NK-92 (cell line): ENCODE results near the gene MED12L.
"Not testable (repeated sequence)": the region's sequence is repeated elsewhere in the genome, so short reads cannot be mapped to it uniquely, and the experiment has no call there.

Experiments
- DNase-seq: peaks from one replicate; lab custom pipeline; 2025; ENCODE audit not compliant: unreplicated experiment; lab: John Stamatoyannopoulos, UW

MED12L gene

DNA sequence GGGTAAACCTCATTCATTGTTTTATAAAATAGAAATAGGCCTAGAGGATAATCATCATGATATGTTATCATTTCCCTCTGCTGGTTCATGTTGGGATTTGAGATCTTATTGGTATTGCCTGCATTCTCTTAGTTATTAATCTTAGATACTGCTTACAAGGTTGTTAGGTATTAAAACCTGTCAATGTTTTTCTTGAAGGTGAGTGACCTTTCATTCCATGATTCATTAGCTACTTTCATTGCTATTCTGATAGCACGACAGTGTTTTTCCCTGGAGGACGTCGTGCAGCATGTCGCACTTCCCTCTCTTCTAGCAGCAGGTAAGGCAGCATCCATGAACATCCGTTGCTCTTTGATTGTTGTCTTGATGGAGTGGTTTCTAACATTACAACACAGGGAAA, 282.0 kb downstream of the MED12L start:
- DNase-seq, result no peak

- no peak for DNase-seq
Observed at GRCh38 chr3:151371526-151371925, 286.1 kb downstream of the MED12L start.

- DNase-seq, result no peak
Observed at GRCh38 chr3:151372063-151372820, 286.8 kb downstream of the MED12L start.

- DNase-seq, result no peak
Observed at GRCh38 chr3:151377768-151378385, 292.4 kb downstream of the MED12L start.

- DNase-seq, result no peak
Observed at GRCh38 chr3:151379083-151379734, 293.7 kb downstream of the MED12L start.

- no peak for DNase-seq
Observed at GRCh38 chr3:151382671-151383070, 297.2 kb downstream of the MED12L start.

- DNase-seq, result no peak
Observed at GRCh38 chr3:151383111-151383510, 297.6 kb downstream of the MED12L start.

DNA sequence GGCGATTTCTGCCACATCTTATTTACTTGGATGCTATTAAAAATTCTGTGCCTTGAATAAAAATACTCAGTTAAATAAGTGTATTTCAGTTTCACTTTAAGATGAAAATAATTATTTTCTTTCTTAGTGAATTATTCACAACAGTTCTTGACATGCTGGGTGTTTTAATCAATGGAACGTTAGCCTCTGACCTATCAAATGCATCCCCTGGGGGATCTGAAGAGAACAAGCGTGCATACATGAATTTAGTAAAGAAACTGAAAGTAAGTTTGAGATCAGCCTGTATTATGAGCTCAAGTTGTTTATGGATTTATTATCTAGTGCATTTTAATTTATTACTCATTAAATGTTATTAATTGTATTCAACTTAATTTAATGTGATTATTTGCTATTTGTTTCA, 298.5 kb downstream of the MED12L start:
- no peak for DNase-seq

- DNase-seq, result no peak
Observed at GRCh38 chr3:151384741-151385174, 299.3 kb downstream of the MED12L start, which contains the start of gene P2RY12. Gene P2RY12, minus strand, starts transcription at chr3:151384753. Its CDS starts 45,908 bp downstream, at chr3:151338845.

- no peak for DNase-seq
Observed at GRCh38 chr3:151386056-151386455, 300.6 kb downstream of the MED12L start.

GRCh38 chr3:151387432-151387831, 302.0 kb downstream of the MED12L start:
- no peak for DNase-seq

DNA sequence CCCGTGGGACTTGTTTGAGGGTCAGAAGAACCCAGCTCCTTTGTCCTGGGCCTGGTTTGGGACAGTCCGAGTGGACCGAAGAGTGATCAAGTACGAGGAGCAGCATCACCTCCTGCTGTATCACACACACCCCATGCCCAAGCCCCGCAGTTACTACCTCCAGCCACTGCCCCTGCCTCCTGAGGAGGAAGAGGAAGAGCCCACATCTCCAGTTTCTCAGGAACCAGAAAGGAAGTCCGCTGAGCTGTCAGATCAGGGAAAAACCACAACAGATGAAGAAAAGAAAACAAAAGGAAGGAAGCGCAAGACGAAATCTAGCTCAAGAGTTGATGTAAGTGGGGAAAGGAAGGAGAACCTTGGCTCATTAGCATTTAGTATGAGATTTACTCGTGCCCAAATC, 302.4 kb downstream of the MED12L start:
- DNase-seq, result no peak

DNA sequence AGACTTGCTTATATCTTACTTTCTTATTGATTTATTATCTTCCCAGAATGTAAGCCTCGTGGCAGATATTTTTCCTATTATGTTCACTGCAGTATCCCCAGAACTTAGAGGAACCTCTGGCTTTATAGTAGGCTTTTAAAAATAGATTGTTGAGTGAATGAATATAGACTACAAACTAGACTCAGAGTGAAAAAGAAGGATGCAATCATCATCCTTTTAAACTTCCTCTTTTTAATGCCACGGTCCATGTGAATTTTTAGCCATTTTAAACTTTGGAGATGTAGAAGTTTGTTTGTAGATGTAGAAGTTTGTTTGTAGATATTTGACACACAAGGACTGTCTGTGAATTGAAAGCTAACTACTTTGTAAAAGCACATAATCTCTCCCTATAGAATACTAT, 306.3 kb downstream of the MED12L start:
- DNase-seq, result no peak

GRCh38 chr3:151392191-151392590, 306.7 kb downstream of the MED12L start:
- DNase-seq, result not testable (repeated sequence)

GRCh38 chr3:151393146-151393830, 307.8 kb downstream of the MED12L start:
- DNase-seq, result no peak

- DNase-seq, result no peak
Observed at GRCh38 chr3:151393941-151394340, 308.5 kb downstream of the MED12L start.

DNA sequence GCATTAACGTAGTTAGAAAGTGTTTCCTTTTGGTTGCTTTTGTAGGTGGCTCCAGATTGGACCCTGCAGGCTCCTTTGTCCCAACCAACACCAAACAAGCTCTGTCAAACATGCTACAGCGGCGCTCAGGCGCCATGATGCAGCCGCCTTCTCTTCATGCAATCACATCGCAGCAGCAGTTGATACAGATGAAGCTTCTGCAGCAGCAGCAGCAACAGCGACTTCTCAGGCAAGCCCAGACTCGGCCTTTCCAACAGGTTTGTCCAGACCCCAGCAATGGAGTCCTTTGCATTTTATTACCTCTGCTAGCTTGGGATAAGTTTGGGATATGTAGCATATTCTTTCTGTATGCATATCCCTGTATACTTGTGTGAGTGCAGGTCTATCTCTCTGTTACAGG, 309.1 kb downstream of the MED12L start:
- no peak for DNase-seq

DNA sequence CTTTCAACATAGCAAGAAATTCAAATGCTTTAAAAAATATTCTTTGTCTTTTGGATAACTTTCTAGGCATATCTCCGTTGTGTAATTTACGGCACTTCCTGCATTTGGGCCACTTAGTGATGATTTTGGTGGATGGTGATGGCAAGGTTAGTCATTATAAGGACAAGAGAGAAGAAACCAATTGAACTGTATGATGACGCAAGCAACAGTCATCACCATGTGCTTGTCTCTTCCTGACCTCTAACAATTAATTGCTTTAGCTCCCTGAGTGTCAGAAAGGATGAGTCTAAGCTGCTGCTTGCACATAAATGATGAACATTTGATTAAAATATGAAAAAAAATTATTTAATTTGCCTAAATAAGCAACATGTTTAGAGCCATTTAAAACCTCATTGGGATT, 310.3 kb downstream of the MED12L start:
- no peak for DNase-seq

DNA sequence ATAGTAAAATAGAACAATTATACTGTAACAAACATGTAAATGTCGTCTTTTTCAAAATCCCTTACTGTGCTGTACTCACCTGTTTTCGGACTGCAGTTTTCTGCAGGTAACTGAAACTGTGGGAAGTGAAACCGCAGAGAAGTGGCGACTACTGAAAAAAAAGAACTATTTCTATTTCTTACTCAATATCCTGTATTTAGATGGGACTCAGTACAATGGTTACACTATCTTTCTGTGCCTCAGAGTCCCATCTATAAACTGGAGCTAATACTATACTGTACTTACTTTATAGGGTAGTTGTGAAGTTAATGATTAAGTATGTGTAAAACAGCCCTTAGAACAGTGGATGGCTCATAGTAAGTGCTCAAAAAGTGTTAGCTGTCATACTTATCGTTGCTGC, 313.4 kb downstream of the MED12L start:
- no peak for DNase-seq

GRCh38 chr3:151400341-151400740, 314.9 kb downstream of the MED12L start:
- no peak for DNase-seq

GRCh38 chr3:151402349-151402748, 316.9 kb downstream of the MED12L start:
- DNase-seq, result no peak
